Daoy (cell line): Measurements from ENCODE around the gene RETREG1. TPM values are rescaled to one million over a fixed set of nuclear protein-coding genes. Genes with fewer than 3 reads are reported as not detected.
"Not testable (repeated sequence)": the region's sequence is repeated elsewhere in the genome, so short reads cannot be mapped to it uniquely, and the experiment has no call there.

ENCODE experiments used
- DNase-seq: peaks from one replicate; pipeline ENCODE4 v3.0.0-alpha.2; 2015; ENCODE audit warnings: low read depth
- total RNA-seq: library from RNA; depleted of rRNA; stranded (reverse); fragments of >200 nt; shearing (Covaris generic); gene quantifications from 2 replicates; pipeline ENCODE4 v1.2.3, GENCODE V29; 2014

Gene RETREG1
- total RNA-seq, 1 experiment from 2014 or later, result 1.9 TPM

DNA sequence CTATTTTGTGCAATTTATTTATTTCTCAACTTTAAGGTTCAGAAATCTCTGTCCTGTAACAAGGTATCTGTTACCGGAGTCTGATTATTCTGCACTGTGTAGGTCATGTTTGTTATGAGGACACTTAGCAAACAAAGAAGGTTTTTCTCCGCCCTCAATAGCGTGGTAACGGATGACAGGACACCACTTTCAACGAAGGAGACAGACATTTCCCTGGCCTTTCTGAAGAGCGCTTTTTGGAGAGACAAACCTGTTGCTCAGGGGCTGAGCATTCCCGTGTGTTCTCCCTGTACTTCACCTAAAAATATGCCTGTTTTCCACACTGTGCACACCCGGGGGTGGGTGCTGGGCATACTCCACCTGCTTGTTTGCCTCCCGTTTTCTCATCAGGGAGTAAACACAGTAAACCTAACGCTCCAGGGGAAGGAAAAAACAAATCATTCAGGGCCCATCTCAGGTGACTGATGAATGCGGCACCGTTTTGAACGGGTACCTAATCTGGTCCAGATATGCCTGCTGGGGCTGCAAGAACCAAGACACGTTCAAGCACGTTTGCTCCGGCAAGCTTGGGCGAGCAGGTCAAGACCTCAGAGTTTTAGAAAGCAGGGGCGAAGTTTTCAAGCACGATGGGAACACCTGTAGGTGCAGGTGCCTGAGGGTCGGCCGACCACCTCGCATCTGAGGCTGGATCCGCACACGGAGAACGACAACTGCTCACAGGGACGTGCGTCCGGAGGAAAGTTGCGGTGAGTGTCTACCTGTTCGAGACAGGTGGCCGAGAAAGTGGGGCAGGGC, 859 bp downstream of the RETREG1 start:
- DNase-seq, result no peak

DNA sequence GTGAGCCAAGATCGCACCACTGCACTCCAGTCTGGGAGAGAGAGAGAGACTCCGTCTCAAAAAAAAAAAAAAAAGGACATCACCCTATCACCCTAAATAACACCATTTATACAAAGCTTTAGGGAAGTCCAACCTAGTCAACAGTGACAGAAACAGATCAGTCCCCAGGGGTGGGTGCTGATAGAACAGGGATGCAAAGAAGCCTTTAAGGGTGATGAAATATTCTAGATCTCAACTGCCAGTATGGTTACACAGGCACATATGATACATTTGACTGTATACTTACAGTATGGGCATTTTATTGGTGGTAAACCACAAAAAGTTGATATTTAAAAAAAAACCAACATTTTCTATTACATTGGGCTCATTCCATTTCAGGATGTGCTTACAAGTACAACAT, 4.8 kb downstream of the RETREG1 start:
- no peak for DNase-seq

DNA sequence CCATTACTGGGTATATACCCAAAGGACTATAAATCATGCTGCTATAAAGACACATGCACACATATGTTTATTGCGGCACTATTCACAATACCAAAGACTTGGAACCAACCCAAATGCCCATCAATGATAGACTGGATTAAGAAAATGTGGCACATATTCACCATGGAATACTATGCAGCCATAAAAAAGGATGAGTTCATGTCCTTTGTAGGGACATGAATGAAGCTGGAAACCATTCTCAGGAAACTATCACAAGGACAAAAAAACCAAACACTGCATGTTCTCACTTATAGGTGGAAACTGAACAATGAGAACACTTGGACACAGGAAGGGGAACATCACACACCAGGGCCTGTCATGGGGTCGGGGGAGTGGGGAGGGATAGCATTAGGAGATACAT, 5.9 kb downstream of the RETREG1 start:
- DNase-seq, result not testable (repeated sequence)

DNA sequence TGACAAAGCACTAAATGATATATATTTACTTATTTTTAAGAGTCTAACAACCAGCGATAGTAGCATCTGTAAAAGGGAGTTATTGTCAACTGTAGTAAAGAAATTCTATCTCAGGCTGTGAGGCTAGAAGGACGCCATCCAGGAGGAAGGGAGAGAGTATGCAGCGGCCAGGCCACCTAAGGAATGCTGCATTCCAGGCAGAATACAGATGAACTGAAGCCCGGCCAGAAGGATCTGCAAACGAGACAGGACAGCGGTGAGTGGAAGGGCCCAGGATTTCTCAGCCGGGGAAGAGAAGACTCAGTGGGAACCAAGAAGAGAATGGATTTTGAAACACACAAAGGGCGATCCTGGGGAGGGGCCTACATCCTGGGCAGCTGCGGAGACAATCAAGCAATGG, 7.4 kb downstream of the RETREG1 start:
- DNase-seq, result no peak

DNA sequence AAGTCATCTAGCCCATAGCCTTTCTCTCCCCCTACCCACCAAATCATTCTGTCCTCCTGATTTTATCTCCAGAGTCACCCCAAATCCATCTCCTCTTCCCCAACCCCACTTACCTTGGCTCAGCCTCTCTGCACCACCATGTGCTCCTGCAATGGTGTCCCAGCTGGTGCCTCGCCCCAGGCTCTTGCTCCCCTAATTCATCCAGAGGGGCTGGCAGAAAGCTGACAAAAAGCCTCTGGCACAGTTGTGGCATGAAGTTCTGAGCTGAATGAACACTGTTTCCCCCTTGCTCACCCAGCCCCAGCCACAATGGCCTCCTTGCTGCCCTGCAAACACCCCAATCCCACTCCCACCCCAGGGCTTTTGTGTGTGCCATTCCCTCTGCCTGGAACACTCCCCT, 10.2 kb downstream of the RETREG1 start:
- no peak for DNase-seq

DNA sequence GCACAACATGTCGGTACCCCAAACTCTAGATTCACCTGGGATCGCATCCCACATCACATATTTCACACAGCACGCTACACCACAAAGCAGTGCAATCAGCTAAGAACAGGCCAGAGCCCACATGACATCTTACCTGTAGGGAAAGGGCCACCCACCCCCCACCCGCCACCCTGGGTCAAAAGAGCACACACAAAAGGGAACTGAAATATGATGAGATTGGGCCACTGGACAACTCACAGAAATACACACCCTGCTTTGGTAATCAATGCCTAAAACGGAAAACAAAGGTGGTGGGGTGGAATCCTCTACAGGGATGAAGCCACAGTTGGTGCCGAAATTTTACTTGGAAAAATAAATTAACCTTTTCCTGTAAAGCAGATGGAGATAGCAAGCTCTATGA, 13.1 kb downstream of the RETREG1 start:
- DNase-seq, result no peak

DNA sequence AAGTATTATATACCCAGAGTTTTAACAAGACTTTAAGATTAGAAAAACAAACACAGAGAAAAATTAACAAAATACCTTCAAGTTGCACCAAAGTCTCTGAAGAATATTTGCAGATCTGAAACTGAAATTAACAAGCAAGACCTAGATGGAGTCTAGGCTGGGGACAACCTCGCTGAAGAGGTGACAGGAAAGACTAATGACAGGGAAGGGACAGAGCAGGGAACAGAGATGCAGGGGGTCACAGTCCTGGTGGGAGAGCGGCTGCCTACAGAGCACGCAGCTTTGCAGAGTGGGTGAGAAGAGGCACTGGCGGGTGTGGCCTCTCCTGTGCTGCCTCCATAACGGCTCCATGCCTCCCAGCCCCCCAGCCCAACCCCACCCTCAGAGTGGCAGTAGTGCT, 13.5 kb downstream of the RETREG1 start:
- no peak for DNase-seq

DNA sequence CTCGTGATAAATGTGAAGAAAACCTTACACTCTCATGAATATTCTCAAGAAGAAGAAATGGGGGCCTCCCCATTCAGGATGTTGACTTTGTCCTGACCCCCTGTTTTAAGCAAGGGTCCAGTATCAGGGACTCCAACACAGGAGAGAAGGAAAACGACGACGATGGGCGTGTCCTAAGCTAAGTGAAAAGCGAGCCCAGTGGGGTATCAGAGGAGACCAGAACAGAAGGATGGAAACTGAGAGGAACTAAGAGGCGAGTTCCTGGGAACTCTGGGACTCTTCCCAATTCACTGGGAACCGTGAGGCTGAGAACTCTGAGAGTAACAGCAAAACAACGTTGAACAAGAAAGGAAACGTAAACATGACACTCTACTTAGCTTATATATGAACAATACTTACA, 14.6 kb downstream of the RETREG1 start:
- DNase-seq, result no peak

DNA sequence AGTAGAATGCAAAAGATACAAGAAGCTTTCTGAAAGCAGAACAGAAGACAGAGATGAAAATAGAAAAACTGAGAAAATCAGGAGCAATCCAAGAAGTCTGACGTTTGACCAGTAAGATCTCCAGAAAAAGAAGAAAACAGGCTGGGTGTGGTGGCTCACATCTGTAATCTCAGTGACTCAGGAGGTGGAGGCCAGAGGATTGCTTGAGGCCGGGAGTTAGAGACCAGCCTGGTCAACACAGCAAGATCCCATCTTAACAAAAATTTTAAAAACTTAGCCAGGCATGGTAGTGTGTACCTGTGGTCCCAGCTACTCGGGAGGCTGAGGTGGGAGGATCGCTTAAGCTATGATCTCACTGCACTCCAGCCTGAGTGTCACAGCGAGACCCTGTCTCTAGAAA, 15.9 kb downstream of the RETREG1 start:
- no peak for DNase-seq

DNA sequence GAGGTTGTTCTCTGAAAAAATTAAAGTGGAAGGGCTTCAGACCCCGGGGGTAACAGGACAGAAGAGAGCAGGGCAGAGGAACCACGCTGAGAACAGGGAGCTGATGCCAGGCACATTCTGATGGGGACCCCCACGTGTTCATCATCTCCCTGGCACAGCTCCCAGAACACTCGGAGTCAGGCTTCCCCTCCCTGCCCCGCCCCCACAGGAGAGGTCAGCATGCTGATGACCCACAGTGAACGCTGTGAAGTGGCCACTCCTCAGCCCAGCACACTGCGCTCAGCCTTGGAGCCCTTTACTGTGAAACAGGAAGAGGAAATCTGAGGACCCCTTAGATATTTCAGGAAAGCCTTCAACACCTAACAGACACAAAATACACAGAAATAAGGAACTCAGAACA, 16.4 kb downstream of the RETREG1 start:
- peak; percentile 42 for DNase-seq

DNA sequence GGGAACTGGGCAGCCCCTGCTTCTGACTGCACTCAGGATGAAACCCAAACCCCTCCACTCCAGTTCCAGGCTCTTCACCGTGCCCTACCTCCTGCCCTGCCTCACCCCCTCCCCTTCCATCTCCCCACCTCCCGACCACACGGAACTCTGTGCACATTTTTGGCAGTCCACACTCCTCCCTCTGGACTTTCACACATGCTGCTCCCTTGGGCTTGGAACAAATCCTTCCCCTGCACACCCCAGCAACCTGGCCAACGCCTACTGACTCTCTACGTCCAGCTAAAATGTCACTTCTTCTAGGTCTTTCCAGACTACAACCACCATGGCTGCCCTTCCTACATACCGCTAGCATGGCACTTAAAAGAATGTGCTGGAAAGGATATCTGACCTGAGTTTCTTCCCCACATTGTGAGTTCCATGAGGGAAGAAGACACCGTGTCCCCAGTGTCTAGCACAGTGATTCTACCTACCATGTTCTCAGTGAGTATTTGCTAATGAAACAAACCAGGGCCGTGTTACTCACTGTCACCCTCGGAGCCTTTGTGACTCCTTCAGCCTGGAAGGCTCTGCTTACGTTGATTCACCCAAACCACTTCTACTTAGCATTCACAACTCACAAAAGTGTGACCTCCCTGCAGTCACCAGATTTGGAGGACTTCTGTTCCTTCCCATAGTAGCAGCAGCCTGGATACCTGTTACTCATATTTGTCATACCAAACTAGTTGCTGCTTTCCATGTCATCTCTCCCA, 18.7 kb downstream of the RETREG1 start:
- no peak for DNase-seq

DNA sequence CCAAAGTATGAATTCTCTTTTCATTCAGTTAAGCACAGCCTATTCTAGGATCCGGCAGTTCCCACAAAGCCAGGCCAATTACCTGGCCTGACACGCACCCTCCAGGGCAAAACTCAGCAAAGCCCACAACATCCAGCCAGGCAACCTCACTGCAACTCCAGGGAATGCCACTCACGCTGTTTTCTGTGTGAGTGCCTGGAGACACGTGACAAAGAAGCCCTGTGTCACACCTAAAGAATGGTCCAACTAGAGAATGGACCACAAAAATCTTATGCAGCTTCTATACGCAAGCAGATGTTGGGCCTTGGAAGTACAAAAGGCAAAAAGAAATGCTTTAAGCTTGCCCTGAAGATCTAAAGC, 20.2 kb downstream of the RETREG1 start:
- DNase-seq, result peak; percentile 48

DNA sequence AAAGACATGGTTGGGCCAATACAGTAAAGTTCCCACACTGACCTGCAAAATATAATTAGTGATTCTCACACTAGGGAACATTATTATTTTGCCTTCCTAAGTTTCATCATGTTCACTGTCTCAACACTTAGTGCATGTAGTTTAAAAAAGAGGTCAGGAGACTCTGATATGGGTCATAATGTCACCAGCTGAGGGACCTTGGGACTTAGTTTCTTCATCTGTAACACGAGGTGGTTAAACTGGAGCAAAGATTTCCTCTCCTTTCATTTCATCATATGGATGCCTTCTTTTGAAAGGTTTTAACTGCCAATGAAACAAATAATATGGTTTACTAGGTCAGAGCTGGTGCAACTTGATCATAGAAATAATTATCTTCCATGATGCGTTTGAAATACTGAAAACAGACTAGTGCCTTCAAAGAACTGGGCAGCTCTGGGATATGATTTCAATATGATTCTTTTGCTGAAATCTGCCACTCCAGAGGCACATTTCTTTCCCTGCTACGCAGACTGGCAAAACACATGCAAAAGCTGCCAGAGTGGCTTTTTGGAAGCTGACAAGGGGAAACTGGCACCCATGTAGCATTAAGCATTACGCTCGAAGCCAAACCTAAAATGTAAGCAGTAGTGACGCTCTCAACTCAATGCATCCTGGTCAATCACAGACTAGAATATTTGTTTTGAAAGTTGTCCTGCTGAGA, 20.8 kb downstream of the RETREG1 start:
- no peak for DNase-seq

DNA sequence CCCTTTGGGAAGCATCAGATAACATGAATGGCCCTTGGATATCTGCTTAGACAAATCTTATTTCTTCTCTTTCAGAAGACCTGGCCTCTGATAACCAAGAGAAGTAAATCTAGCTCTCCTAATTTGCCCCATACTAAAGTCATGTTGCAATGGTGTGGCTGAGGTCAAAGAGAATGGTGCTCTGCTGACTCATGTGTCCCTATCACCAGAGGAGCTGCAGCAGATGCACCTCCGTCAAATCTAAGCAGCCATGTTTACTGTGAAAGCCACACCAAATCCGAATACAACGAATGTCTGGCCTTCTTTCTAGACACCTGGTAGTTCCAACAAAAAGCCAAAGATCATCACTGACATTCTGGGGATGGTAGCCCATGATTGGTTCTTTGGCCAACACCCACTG, 23.2 kb downstream of the RETREG1 start:
- DNase-seq, result peak; percentile 20

DNA sequence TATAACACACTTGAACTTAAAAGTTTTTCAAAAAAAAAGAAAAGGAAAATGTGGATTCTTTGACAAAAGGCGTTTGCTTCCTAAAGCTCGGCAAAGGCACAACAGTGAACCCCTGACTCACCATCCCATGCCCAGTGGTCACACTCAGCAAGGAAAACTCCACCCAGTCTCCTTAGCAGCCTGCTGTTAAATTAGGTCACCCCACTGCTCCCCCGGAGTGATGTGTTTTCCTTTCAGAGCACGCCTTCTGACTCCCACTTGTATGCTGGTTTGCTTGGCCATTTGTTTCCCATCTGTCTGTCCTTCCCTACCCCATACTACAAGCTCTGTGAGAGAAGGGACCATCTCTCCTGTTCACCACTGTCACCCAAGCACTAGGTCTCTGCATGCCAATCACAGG, 23.8 kb downstream of the RETREG1 start:
- peak; percentile 86 for DNase-seq

DNA sequence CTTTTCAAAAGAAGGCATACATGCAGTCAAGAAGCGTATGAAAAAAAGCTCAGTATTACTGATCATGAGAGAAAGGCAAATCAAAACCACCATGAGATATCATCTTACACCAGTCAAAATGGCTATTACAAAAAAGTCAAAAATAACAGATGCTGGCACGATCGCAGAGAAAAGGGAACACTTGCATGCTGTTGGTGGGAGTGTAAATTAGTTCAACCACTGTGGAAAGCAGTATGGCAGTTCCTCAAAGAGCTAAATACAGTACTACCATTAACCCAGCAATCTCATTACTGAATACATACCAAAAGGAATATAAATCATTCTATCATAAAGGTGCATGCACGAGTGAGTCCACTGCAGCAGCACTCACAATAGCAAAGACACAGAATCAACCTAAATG, 24.5 kb downstream of the RETREG1 start:
- no peak for DNase-seq

DNA sequence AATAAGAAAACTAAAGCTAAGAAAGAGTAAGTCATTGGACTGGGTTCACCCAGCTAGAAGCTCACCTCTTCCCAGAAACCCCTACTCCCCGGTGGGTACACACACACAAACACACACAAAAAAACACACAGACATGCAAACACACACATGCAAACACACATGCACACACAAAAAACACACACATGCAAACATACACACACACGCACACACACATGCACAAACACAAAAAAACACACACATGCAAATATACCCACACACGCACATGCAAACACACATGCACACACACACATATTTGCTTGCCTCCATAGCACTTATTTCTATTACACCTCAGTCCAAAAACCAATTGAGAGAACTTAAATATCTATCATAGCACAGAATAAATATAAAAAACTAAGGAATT, 26.1 kb downstream of the RETREG1 start:
- no peak for DNase-seq

DNA sequence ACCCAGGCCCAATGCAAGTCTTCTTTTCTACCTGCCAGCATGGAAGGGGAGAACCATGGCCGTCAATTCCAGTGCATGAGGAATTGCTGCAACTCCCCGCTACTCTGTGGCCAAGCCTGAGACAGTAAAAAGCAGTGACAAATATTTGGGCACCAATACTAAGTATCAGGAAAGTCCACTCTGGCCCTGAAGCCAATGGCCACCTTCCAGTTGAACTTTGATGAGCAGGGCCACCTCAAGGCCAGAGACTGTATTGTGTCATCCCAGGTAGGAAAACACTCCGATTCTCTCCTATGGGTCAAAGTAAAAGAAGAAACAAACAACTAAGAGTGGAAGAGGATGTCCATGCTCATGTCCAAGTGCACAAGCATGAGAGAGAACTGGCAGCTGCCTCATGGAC, 27.1 kb downstream of the RETREG1 start:
- DNase-seq, result no peak

DNA sequence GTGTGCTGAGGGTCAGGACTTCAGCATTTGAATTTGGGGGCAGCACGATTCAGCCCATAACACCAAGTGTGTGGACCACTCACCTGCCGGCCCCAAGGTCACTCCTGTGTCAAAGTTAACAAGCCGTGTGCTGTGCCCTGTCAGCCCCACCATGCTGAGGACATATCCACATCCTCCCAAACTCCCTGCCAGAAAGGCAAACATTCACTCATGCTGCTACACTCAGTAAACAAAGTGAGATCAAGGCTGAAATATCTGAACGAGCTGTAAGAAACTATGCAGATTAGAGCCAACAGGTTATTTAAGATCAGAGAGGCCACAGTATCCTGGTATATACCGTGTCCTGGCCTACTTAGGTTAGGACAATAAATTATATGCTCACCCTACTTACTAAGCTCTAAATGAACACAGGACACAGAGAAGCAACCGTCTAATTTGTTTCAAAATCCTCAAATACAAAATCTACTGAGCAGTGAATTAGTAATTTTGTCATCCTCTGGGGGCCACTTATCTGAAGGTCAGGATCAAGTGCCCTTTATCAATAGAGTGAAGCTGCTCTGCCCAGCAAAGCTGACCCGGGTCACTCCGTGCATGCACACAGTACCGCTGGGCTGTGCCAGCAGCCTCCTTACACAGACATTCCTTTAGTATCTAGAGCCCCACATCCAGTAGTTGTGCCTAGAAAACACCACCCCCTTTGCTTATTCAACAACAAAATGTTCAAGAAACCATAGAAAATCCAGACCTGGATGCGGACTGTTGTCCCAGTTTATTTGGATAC, 28.2 kb downstream of the RETREG1 start:
- no peak for DNase-seq

DNA sequence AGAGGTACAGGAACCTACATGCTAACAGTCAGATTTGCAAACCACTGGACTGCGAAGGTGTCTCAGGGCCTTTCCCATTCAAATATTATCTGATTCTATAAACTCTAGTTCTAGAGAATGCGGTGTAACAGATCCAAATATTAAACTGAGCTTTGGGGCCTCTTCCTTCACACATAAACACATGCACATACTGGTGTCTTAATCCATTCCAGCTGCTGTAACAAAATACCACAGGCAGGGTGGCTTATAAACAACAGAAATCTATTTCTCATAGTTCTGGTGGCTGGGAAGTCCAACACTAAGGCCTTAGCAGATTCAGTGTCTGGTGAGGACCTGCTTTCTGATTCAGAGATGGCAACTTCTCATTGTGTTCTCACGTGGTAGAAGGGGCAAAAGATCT, 30.2 kb downstream of the RETREG1 start:
- DNase-seq, result no peak

DNA sequence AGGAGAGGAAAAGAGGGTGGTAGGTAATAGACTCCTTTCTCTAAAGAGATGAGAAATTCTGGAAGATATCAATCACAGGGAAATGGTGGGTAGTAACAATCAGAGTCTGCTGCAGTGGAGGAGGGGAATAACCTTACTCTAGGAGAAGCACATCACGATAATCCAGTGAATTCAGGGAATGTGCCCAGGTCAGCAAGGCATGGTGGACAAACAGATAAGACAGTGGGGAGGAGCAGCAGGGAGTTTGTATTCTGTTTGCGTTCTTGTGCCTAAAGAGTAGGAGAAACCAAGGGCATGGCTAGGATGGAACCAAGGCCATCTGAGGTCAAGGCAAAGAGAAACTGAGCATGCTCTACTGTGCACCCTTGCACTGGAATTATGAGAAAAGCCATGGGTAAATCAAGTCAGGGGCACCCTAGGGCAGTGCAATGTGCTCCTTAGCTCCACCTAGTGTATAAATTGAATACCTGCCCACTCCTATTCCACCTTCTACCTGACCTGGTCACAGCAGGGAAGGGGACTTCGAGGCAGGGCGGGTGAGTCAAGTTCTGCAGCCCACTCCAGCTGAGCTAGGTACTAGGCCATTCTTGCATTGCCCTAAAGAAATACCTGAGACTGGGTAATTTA, 31.6 kb downstream of the RETREG1 start:
- DNase-seq, result no peak

DNA sequence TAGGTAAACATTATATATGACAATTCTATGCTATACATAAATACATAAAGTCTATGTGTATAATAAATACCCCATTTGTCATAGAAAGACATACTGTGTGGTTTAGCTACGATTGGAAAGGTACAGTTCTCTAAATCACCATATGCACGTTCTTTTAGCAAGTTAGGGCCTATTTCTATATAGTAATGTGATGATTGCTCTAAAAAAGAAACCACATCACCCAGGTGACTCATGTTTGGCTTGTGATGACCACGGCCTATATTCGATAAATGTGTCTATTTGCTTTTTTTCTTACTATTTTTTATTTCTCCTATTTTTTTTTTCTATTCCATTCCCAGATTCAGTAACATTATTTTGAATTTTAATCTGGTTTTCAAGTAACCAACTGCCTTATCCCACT, 34.7 kb downstream of the RETREG1 start:
- DNase-seq, result peak; percentile 25
